Measurements from ENCODE around the gene PFDN1. TPM values are rescaled to one million over a fixed set of nuclear protein-coding genes. Genes with fewer than 3 reads are reported as not detected.

The PFDN1 gene
- total and polyA plus RNA-seq, 9 of the 15 experiments (the other 6 are each of a cell fraction or from before 2014, with no cell fraction given), result 45.5 to 215 (median 78.0) TPM

GRCh38 chr5:140302786-140303639 lies at the start of gene PFDN1 (continued):
- TF ChIP-seq CREB5 (CRISPR knock-in tag; IDR thresholded peaks at IDR 0.05), result no peak
- TF ChIP-seq CREBBP (IDR thresholded peaks at IDR 0.05; ENCODE audit: low read depth, low read length), result no peak
- TF ChIP-seq STAT5A (IDR thresholded peaks at IDR 0.05; ENCODE audit: borderline replicate concordance, low read length), result no peak
- TF ChIP-seq ZNF696 (CRISPR knock-in tag; conservative IDR thresholded peaks at IDR 0.05), result no peak
- TF ChIP-seq KAT8 (IDR thresholded peaks at IDR 0.05; ENCODE audit: low read depth), result no peak
- TF ChIP-seq RBM34 (IDR thresholded peaks at IDR 0.05; ENCODE audit: borderline replicate concordance, insufficient read depth, low read length), result no peak
- no peak for TF ChIP-seq SMAD3 (CRISPR knock-in tag; conservative IDR thresholded peaks at IDR 0.05)
- no peak for TF ChIP-seq KHSRP (IDR thresholded peaks at IDR 0.05)
- TF ChIP-seq VEZF1 (CRISPR knock-in tag; IDR thresholded peaks at IDR 0.05), result peak; percentile 75
- no peak for TF ChIP-seq ZNF57 (CRISPR knock-in tag; IDR thresholded peaks at IDR 0.05)
- no peak for TF ChIP-seq NFXL1 (CRISPR knock-in tag; IDR thresholded peaks at IDR 0.05)
- no peak for TF ChIP-seq ZBTB33 (CRISPR knock-in tag; IDR thresholded peaks at IDR 0.05)
- TF ChIP-seq POLR2B (IDR thresholded peaks at IDR 0.05; ENCODE audit: low read depth, partially characterized antibody), result peak; percentile 93
- TF ChIP-seq SFPQ (IDR thresholded peaks at IDR 0.05; ENCODE audit: low read depth, low read length), result no peak
- no peak for TF ChIP-seq FOXO4 (CRISPR knock-in tag; IDR thresholded peaks at IDR 0.05)
- no peak for TF ChIP-seq NFIC (IDR thresholded peaks at IDR 0.05)
- TF ChIP-seq JUN (IDR thresholded peaks at IDR 0.05; ENCODE audit: borderline replicate concordance, low read depth, low read length), result no peak
- no peak for TF ChIP-seq JUN (CRISPR knock-in tag; IDR thresholded peaks at IDR 0.05; ENCODE audit: borderline replicate concordance)
- no peak for TF ChIP-seq ZNF311 (CRISPR knock-in tag; IDR thresholded peaks at IDR 0.05)

Data from K562 (cell line).